Lower leg skin (tissue), 3 donors: Measurements from ENCODE around the gene FOSL1.

Experiments used
- POLR2A ChIP-seq, 2 donors: fragments of 450-650 bp; IDR thresholded peaks; one replicate each; pipeline ENCODE4 v1.6.1; 2016 to 2017; ENCODE audit warnings: antibody characterized with exemption in 2 of 2, mild to moderate bottlenecking in 1 of 2, moderate library complexity in 1 of 2
- TF ChIP-seq, protein P1 (sequence below), 3 donors: fragments of 450-650 bp; IDR thresholded peaks; one replicate each; pipeline ENCODE4 v1.5.1; 2016; ENCODE audit warnings: antibody characterized with exemption in 3 of 3, mild to moderate bottlenecking in 3 of 3, moderate library complexity in 2 of 3

DNA sequence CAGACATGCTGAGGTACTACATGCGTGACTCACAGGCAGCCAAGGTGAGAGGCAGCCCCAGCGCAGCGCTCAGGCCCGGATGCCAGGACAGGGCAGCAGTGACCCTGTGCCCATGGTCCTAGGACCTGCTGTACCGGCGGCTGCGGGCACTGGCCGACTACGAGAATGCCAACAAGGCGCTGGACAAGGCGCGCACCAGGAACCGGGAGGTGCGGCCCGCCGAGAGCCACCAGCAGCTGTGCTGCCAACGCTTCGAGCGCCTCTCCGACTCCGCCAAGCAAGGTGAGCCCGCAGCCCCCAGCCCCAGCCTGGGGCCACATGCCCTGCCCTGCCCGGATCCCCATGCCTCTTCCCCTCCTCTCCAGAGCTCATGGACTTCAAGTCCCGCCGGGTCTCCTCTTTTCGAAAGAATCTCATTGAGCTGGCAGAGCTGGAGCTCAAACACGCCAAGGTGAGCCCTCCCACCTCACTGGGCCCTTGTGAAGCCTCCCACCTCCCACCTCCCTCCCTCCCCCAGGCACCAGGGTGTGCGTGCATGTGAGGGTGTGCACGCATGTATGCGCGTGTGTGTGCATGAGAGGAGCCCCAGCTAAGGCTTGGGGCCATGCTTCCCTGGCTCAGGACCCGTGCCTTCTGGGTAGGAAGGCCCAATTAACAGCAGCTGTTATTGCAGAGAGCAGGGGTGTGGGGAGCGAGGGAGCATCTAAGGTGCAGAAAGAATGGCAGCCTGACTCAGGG lies 47.5 kb downstream of the FOSL1 start:
- TF ChIP-seq, protein P1, sequence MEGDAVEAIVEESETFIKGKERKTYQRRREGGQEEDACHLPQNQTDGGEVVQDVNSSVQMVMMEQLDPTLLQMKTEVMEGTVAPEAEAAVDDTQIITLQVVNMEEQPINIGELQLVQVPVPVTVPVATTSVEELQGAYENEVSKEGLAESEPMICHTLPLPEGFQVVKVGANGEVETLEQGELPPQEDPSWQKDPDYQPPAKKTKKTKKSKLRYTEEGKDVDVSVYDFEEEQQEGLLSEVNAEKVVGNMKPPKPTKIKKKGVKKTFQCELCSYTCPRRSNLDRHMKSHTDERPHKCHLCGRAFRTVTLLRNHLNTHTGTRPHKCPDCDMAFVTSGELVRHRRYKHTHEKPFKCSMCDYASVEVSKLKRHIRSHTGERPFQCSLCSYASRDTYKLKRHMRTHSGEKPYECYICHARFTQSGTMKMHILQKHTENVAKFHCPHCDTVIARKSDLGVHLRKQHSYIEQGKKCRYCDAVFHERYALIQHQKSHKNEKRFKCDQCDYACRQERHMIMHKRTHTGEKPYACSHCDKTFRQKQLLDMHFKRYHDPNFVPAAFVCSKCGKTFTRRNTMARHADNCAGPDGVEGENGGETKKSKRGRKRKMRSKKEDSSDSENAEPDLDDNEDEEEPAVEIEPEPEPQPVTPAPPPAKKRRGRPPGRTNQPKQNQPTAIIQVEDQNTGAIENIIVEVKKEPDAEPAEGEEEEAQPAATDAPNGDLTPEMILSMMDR (IDR thresholded peaks at IDR 0.05) = no peak
- no peak for TF ChIP-seq POLR2A (IDR thresholded peaks at IDR 0.05)
